ENCODE data around the gene ANKRD45. TPM values are rescaled to one million over a fixed set of nuclear protein-coding genes. Genes with fewer than 3 reads are reported as not detected.

ANKRD45 gene
- total and polyA plus RNA-seq, 9 donors, result 0.30 to 7.1 (median 2.5) TPM

DNA sequence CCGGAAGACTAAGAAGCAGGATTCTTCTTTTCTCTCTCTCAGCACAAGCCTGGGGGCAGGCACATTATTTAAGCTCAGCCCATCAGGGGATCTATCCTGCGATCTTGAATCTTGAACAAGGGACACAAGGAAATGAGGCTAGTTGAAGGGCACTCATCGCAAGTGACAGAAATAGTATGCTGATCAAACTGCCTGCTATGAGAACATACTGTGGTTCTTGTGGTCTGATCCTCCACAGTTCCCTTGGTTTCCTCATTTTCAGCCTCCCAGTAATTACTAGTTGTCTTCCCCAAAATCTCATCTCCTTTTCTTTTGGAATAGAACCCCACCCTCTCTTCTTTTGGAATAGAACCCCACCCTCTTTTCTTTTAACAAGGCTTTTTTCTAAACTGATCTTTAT, 6.5 kb downstream of the ANKRD45 start:
- no peaks in the 10 kb centered on the region for H3K36me3 ChIP-seq
- H3K4me1 ChIP-seq (ENCODE audit: insufficient read depth), result no peaks in the 10 kb centered on the region
- WGBS, 3 donors, result 90 to 94% (median 91%) methylated on average over 3 of the region's 3 CpGs

DNA sequence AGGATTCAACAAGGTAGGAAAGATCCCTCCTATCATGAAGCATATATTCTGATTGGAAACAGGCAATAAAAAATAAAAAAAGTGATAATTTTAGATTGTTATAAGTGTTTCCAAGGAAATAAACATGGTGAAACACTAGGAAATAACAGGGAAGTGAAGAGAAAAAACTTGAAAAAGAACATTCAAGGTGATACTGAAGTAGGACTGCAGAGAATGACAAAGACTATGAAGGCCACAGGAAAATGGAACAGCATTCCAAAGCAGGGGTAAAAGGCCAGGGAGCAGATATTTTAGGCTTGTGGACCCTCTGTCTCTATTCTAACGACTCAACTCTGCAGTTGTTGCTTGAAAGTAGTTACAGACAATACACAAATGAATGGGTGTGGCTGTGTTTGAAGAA, 7.9 kb downstream of the ANKRD45 start:
- 44 to 54% (median 47%) methylated on average over 1 of the region's 1 CpG for WGBS, 3 donors
- intact Hi-C loops (cut with DNase I), result no loop called here
- DNase-seq, result no peak

More for the DNA sequence above, 6.5 kb downstream of the ANKRD45 start:
- no peaks in the 10 kb centered on the region for H3K27me3 ChIP-seq
- no peaks in the 10 kb centered on the region for H3K9me3 ChIP-seq
- H3K4me3 ChIP-seq, result no peak overlapping the region
- intact Hi-C loops (cut with DNase I), result no loop called here
- TF ChIP-seq EP300 (IDR thresholded peaks at IDR 0.05), result no peak
- no peak for TF ChIP-seq POLR2A (IDR thresholded peaks at IDR 0.05)
- TF ChIP-seq, protein P1, sequence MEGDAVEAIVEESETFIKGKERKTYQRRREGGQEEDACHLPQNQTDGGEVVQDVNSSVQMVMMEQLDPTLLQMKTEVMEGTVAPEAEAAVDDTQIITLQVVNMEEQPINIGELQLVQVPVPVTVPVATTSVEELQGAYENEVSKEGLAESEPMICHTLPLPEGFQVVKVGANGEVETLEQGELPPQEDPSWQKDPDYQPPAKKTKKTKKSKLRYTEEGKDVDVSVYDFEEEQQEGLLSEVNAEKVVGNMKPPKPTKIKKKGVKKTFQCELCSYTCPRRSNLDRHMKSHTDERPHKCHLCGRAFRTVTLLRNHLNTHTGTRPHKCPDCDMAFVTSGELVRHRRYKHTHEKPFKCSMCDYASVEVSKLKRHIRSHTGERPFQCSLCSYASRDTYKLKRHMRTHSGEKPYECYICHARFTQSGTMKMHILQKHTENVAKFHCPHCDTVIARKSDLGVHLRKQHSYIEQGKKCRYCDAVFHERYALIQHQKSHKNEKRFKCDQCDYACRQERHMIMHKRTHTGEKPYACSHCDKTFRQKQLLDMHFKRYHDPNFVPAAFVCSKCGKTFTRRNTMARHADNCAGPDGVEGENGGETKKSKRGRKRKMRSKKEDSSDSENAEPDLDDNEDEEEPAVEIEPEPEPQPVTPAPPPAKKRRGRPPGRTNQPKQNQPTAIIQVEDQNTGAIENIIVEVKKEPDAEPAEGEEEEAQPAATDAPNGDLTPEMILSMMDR (IDR thresholded peaks at IDR 0.05), result no peak
- DNase-seq, result no peak
- H3K27ac ChIP-seq, result no peak overlapping the region

DNA sequence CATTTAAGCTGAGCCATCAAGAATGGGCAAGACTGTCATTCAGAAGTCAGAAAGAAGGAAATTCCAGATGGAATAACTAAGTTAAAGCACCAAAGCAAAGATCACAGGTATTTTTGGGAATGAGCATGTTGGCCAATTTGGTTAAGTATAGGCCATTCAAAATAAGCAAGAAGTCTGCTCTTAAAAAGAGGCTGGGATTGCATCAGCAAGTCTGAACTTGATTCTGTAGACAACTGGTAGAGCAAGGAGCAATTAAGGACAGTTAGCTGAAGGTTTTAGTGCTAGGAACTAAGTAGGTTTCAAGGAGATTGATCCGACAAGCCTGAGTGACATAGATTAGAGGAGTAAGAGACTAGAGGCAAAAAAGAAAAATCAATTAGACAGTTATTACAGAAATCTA, 8.4 kb downstream of the ANKRD45 start:
- Histone ChIP-seq H3K4me1 (ENCODE audit: insufficient read depth) (no peaks in the 10 kb centered on the region), H3K27me3 (no peaks in the 10 kb centered on the region), H3K36me3 (no peaks in the 10 kb centered on the region), H3K9me3 (no peaks in the 10 kb centered on the region), H3K27ac (no peak overlapping the region), H3K4me3 (no peak overlapping the region)
- intact Hi-C loops (cut with DNase I), result no loop called here
- no peak for DNase-seq
- TF ChIP-seq, protein P1 (IDR thresholded peaks at IDR 0.05), result no peak
- TF ChIP-seq POLR2A (IDR thresholded peaks at IDR 0.05), result no peak
- TF ChIP-seq EP300 (IDR thresholded peaks at IDR 0.05), result no peak
- 90 to 95% (median 93%) methylated on average over 1 of the region's 1 CpG for WGBS, 3 donors

More for the DNA sequence above, 7.9 kb downstream of the ANKRD45 start:
- Histone ChIP-seq H3K4me1 (ENCODE audit: insufficient read depth) (no peaks in the 10 kb centered on the region), H3K27me3 (no peaks in the 10 kb centered on the region), H3K4me3 (no peak overlapping the region), H3K9me3 (no peaks in the 10 kb centered on the region), H3K27ac (no peak overlapping the region), H3K36me3 (no peaks in the 10 kb centered on the region)
- TF ChIP-seq POLR2A (IDR thresholded peaks at IDR 0.05) (no peak), EP300 (IDR thresholded peaks at IDR 0.05) (no peak)
- TF ChIP-seq, protein P1 (IDR thresholded peaks at IDR 0.05), result no peak

DNA sequence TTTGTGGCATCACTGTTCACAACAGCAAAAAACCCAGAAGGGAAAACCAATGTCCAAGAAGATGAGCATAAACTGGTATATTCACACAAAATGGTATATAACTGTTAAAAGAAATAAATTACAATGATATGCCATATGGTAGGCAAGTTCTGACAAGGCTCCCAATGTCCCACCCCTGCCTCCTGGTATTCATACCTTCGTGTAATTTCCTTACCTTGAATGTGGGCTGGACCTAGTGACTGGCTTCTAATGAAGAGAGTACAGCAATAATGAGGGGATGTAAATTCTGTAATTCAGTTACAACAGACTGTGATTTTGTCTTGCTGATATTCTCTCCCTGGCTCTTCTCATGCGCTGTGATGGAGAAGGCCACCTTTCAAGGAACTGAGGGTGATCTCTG, 9.3 kb downstream of the ANKRD45 start:
- H3K9me3 ChIP-seq, result peaks cover 0 to 4% of the 10 kb centered on the region in 2 donors
- no peak overlapping the region for H3K27ac ChIP-seq
- H3K27me3 ChIP-seq, result no peaks in the 10 kb centered on the region
- no peak for DNase-seq
- no peak overlapping the region for H3K4me3 ChIP-seq
- H3K4me1 ChIP-seq (ENCODE audit: insufficient read depth), result no peaks in the 10 kb centered on the region
- intact Hi-C loops (cut with DNase I), result no loop called here
- TF ChIP-seq, protein P1 (IDR thresholded peaks at IDR 0.05), result no peak
- TF ChIP-seq POLR2A (IDR thresholded peaks at IDR 0.05) (no peak), EP300 (IDR thresholded peaks at IDR 0.05) (no peak)
- WGBS, 3 donors, result 89 to 94% (median 92%) methylated on average over 2 of the region's 2 CpGs
- H3K36me3 ChIP-seq, result no peaks in the 10 kb centered on the region
